ENCODE data around the gene FAM168A.
A peak's percentile ranks its signal among the peaks of the same experiment; 100 is the strongest.

Gene FAM168A

DNA sequence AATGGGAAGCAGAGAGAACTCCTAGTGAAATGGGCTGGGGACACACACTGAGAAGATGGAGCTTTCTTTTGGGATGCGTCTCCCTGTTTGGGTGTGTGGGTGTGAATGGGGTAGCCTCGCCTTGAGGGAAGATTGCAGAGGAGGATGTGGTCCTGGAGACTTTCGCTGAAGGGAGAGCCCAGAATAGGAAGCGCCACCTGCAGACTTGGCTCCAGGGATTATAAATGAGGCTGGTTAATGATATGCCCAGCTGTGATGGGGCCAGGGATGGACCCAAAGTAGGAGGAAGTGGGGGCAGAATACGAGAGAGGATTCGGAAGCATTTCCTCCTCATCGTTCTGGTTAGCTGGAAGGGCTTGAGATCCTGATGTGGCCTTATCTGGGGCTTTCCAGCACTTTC is 208.0 kb downstream of the FAM168A start:
- DNase-seq (ENCODE audit: low read depth): no peak
- no peak for TF ChIP-seq POLR2A (IDR thresholded peaks at IDR 0.05; ENCODE audit: extremely low read depth, insufficient read length)
- TF ChIP-seq, protein P1, sequence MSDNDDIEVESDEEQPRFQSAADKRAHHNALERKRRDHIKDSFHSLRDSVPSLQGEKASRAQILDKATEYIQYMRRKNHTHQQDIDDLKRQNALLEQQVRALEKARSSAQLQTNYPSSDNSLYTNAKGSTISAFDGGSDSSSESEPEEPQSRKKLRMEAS (IDR thresholded peaks at IDR 0.05; ENCODE audit: low read depth, low read length): no peak
- TF ChIP-seq MYC (IDR thresholded peaks at IDR 0.05; ENCODE audit: low read depth, low read length): no peak
- TF ChIP-seq, protein P2, sequence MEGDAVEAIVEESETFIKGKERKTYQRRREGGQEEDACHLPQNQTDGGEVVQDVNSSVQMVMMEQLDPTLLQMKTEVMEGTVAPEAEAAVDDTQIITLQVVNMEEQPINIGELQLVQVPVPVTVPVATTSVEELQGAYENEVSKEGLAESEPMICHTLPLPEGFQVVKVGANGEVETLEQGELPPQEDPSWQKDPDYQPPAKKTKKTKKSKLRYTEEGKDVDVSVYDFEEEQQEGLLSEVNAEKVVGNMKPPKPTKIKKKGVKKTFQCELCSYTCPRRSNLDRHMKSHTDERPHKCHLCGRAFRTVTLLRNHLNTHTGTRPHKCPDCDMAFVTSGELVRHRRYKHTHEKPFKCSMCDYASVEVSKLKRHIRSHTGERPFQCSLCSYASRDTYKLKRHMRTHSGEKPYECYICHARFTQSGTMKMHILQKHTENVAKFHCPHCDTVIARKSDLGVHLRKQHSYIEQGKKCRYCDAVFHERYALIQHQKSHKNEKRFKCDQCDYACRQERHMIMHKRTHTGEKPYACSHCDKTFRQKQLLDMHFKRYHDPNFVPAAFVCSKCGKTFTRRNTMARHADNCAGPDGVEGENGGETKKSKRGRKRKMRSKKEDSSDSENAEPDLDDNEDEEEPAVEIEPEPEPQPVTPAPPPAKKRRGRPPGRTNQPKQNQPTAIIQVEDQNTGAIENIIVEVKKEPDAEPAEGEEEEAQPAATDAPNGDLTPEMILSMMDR (IDR thresholded peaks at IDR 0.05; ENCODE audit: low read depth, low read length): no peak
- H3K4me3 ChIP-seq (ENCODE audit: low read depth, low read length): no peak overlapping the region

GRCh38 chr11:73389134-73389525 is 208.8 kb downstream of the FAM168A start:
- DNase-seq (ENCODE audit: low read depth): no peak
- H3K4me3 ChIP-seq (ENCODE audit: low read depth, low read length): no peak overlapping the region
- TF ChIP-seq, protein P1 (IDR thresholded peaks at IDR 0.05; ENCODE audit: low read depth, low read length): no peak
- TF ChIP-seq, protein P2 (IDR thresholded peaks at IDR 0.05; ENCODE audit: low read depth, low read length): no peak
- no peak for TF ChIP-seq POLR2A (IDR thresholded peaks at IDR 0.05; ENCODE audit: extremely low read depth, insufficient read length)
- TF ChIP-seq MYC (IDR thresholded peaks at IDR 0.05; ENCODE audit: low read depth, low read length): no peak

- TF ChIP-seq POLR2A (IDR thresholded peaks at IDR 0.05; ENCODE audit: extremely low read depth, insufficient read length) (no peak), MYC (IDR thresholded peaks at IDR 0.05; ENCODE audit: low read depth, low read length) (no peak)
- TF ChIP-seq, protein P1 (IDR thresholded peaks at IDR 0.05; ENCODE audit: low read depth, low read length): no peak
- TF ChIP-seq, protein P2 (IDR thresholded peaks at IDR 0.05; ENCODE audit: low read depth, low read length): no peak
- peak; percentile 54 for DNase-seq (ENCODE audit: low read depth)
- H3K4me3 ChIP-seq (ENCODE audit: low read depth, low read length): no peak overlapping the region
Measured at GRCh38 chr11:73388265-73389133, 209.4 kb downstream of the FAM168A start.

- no peak overlapping the region for H3K4me3 ChIP-seq (ENCODE audit: low read depth, low read length)
- peak; percentile 74 for DNase-seq (ENCODE audit: low read depth)
- TF ChIP-seq, protein P2 (IDR thresholded peaks at IDR 0.05; ENCODE audit: low read depth, low read length): peak; percentile 7
- TF ChIP-seq MYC (IDR thresholded peaks at IDR 0.05; ENCODE audit: low read depth, low read length): no peak
Measured at GRCh38 chr11:73387594-73388264, 210.2 kb downstream of the FAM168A start.

DNA sequence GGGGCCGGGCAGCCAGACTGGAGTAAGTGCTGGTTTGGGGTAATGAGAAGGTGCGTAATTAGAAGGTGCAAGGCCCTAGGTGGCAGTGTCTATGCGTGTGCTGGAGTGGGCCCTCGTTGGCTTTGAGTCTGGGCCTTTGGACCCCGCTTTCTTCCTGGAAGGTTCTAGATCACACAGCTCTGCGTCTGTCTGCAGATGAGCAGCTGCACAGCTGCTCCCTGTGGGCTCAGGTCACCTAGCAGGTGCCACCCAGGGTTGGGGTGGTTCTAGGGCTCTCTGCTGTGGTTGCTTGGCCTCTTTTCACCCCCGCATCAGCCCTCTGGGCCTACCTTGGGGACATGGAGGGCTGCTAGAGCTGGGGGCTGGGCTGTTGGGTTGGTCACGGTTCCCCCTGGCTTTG is 211.4 kb downstream of the FAM168A start:
- H3K4me3 ChIP-seq (ENCODE audit: low read depth, low read length): no peak overlapping the region

More for the DNA sequence above, 211.4 kb downstream of the FAM168A start:
- TF ChIP-seq POLR2A (IDR thresholded peaks at IDR 0.05; ENCODE audit: extremely low read depth, insufficient read length) (no peak), MYC (IDR thresholded peaks at IDR 0.05; ENCODE audit: low read depth, low read length) (no peak)
- TF ChIP-seq, protein P1 (IDR thresholded peaks at IDR 0.05; ENCODE audit: low read depth, low read length): no peak
- TF ChIP-seq, protein P2 (IDR thresholded peaks at IDR 0.05; ENCODE audit: low read depth, low read length): no peak
- no peak for DNase-seq (ENCODE audit: low read depth)
